GM18526 (cell line): ENCODE measurements around the gene STK39.

Source experiments
- POLR2A ChIP-seq: IDR thresholded peaks from 3 replicates; pipeline ENCODE4 v1.6.1; 2011; ENCODE audit not compliant: insufficient read length; ENCODE audit errors: extremely low read depth

STK39 gene

GRCh38 chr2:168166902-168167510 lies 80.4 kb downstream of the STK39 start:
- TF ChIP-seq POLR2A, result no peak

GRCh38 chr2:168165985-168166901 lies 81.2 kb downstream of the STK39 start:
- no peak for TF ChIP-seq POLR2A

- no peak for TF ChIP-seq POLR2A
Measured at GRCh38 chr2:168165397-168165796, 82.0 kb downstream of the STK39 start.

GRCh38 chr2:168160897-168161296 lies 86.5 kb downstream of the STK39 start:
- TF ChIP-seq POLR2A, result no peak

- TF ChIP-seq POLR2A, result no peak
Measured at GRCh38 chr2:168159754-168160585, 87.4 kb downstream of the STK39 start.

- TF ChIP-seq POLR2A, result no peak
Measured at GRCh38 chr2:168158586-168158985, 88.8 kb downstream of the STK39 start.

GRCh38 chr2:168157926-168158325 lies 89.5 kb downstream of the STK39 start:
- no peak for TF ChIP-seq POLR2A

GRCh38 chr2:168157070-168157469 lies 90.3 kb downstream of the STK39 start:
- no peak for TF ChIP-seq POLR2A

- no peak for TF ChIP-seq POLR2A
Measured at GRCh38 chr2:168156661-168157060, 90.7 kb downstream of the STK39 start.

GRCh38 chr2:168155680-168156079 lies 91.7 kb downstream of the STK39 start:
- TF ChIP-seq POLR2A, result no peak

GRCh38 chr2:168155046-168155445 lies 92.3 kb downstream of the STK39 start:
- TF ChIP-seq POLR2A, result no peak

- TF ChIP-seq POLR2A, result no peak
Measured at GRCh38 chr2:168152902-168153530, 94.4 kb downstream of the STK39 start.

GRCh38 chr2:168149986-168150385 lies 97.4 kb downstream of the STK39 start:
- no peak for TF ChIP-seq POLR2A

- TF ChIP-seq POLR2A, result no peak
Measured at GRCh38 chr2:168149150-168149974, 98.0 kb downstream of the STK39 start.

- no peak for TF ChIP-seq POLR2A
Measured at GRCh38 chr2:168147830-168148794, 99.3 kb downstream of the STK39 start.
